Fibroblast of skin of back (primary cell): Measurements from ENCODE around the gene UBN2.
"Not testable (repeated sequence)": the region's sequence is repeated elsewhere in the genome, so short reads cannot be mapped to it uniquely, and the experiment has no call there.

Experiments used
- DNase-seq: peaks from one replicate; pipeline ENCODE4 v3.0.0-alpha.2; 2013

UBN2 gene

DNA sequence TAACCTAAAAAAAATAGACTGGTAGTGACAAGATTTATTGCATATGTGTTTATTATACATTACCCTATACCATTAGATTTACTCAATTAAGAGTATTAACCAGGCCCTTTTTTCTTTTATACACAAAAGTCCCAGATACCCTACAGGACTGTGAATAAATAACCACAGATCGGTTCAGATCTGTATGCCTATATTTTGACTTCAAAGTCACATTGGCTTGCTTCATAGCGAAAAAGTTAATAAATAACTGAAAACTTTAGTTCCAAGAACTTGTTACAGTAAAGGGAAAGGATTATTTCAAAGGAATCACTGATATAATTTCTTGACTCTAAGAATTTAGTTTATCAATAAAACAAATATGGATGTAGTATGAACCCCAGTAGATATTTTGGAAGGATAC, 68.3 kb downstream of the UBN2 start:
- no peak for DNase-seq

DNA sequence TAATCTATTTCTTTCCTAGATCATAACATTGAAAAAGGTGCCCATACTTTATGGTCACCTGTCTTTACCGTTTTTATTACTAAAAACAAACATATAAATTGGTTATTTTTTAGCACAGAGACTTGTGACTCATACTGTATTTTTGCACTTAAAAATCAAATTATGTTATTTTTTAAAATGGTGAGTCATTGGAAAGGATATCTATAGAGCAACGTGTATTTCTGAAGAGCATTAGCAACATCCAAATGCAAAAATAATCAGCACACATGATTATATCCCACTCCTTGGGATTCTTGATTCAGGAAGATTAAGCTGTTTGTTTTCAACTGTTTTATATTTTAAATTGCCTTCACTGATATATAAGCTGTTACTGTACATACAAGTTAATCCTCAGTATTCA, 69.4 kb downstream of the UBN2 start:
- DNase-seq, result peak; percentile 15

DNA sequence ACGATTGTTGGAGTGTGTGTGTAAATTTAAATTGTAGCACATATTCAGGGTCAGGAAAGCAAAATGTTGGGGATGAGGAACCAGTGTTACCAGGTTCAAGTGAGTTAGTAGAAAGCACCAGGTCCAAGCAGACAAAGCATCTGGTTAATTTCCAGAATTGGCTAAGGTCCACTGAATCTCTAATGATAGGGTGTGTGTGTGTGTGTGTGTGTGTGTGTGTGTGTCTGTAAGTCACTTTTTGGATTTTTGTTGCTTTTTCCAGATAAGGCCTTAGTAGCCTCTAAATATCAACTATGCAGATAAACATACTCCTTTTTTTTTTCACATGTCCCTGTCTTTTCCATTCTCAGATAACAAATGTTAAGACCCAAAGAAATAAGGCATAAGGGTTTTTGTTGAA, 73.5 kb downstream of the UBN2 start:
- no peak for DNase-seq

DNA sequence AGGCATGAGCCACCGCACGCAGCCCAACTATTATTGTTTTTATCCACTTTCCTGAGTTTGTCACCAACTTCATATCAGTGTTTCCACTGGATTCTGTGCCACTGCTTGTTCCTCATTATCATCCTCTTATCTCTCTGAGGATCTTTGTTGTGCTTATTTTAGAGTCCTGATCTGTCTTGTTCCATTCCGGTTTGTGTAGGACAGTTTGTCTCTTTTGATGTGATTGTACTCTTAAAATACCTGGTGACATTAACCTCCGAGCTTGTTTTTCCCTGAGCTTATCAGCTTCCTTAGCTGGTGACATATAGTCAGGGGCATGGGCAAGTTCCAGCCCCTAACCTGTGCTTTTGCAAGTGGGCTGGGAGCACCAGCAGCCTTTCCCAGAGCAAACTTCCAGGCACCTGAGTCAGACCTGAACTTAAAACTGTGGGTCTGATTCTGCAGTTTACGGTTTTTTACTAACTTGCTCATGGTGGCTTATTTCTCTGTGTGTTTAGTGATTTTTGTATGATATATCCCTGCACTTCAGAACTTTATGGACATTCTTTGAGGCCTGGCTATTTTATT, 87.0 kb downstream of the UBN2 start:
- DNase-seq, result no peak

DNA sequence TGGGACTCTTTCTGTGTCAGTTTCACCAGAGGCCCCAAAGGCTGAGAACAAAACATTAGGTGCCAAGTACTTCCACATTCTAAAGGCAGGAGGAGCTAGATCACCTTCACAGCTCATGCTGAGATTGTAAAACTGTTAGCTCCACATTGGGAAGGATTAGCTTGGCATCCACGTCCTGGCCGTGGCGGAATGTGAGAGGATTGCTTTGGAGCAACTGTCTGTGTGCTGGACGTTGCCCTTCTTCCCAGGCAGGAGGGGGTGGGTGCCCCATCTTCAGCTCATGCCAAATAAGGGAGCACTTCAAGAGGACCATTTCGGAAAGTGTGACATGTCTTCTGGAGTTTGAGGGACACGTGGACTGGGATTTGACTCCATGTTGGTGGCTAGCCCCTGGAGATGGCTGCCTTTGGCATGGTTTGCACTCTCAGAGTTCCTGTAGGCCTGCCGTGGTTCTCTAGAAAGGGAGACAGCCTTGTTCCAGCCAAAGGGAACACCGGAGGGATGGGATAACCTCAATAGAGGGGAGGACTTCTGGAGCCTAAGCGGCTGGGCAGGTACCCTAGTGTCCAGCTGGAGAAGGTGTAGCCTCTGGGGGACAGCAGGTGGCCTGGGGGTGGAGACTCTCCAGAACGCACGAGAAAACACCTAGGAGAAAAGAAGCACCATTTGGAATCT, 90.2 kb downstream of the UBN2 start:
- peak; percentile 14 for DNase-seq

DNA sequence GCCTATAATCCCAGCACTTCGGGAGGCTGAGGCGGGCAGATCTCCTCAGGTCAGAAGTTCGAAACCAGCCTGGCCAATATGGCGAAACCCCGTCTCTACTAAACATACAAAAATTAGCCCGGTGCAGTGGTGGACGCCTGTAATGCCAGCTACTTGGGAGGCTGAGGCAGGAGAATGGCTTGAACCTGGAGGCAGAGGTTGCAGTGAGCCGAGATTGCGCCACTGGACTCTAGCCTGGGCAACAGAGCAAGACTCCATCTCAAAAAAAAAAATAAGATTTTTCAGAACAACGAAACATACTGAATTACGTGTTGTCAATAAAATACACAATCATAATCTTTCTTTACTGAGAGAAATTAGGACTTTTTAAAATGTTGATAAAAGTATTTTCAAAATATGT, 93.7 kb downstream of the UBN2 start:
- not testable (repeated sequence) for DNase-seq

DNA sequence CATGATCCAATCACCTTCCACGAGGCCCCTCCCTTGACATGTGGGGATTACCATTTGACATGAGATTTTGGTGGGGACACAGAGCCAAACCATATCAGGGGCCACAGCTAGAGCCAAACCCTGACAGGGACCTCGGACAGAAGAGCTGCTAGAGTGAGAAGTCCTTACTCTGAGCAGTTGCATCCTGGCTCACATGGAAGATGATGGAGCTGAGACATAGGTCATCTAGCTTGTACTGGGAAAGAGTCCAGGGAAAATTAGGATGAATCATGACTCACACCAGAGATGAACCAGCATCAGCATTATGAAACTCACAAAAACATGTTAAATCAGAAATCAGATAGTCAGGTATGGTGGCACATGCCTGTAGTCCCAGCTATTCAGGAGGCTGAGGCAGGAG, 97.3 kb downstream of the UBN2 start:
- DNase-seq, result peak; percentile 71

DNA sequence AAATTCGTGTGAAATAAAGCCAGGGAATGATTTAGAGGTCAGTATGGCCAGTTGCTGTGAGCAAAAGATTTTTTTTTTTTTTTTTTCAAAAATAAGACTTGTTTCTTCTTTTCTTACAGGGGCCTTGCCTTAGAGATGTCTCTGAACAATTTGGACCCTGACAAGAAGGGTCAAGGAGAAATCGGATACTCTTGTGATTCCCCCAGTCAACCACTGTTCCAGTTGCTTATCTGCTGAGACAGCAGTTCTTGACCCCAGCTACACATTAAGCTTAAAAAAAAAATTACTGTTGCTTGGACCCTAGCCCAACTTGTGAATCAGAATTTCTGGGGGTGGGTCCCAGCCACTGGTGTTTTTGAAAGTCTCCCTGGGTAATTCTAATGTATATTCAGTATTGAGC, 98.1 kb downstream of the UBN2 start:
- no peak for DNase-seq

DNA sequence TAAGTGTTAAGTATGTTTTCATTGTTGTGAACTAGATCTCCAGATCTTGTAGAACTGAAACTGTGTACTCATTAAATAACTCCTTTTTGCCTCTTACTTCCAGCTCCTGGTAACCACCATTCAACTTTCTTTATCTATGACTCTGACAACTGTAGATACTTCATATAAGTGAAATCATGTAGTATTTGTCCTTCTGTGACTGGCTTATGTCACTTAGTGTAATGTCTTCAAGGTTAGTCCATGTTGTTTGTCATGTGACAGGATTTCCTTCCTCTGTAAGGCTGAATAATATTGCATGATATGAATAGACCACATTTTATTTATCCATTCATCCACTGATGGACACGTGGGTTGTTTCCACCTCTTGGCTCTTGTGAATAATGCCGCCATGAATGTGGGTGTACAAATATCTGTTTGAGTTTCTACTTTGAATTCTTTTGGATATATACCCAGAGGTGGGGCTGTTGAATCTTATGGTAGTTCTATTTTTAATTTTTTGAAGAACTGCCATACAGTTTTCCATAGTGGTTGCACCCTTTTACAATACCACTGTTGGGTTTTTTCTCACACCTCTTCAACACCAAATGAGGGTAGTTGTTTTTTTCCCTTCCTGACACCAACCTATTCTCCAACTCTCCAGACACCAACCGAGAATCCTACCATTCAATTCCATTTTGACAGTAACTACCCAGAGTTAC, 99.4 kb downstream of the UBN2 start:
- DNase-seq, result no peak

DNA sequence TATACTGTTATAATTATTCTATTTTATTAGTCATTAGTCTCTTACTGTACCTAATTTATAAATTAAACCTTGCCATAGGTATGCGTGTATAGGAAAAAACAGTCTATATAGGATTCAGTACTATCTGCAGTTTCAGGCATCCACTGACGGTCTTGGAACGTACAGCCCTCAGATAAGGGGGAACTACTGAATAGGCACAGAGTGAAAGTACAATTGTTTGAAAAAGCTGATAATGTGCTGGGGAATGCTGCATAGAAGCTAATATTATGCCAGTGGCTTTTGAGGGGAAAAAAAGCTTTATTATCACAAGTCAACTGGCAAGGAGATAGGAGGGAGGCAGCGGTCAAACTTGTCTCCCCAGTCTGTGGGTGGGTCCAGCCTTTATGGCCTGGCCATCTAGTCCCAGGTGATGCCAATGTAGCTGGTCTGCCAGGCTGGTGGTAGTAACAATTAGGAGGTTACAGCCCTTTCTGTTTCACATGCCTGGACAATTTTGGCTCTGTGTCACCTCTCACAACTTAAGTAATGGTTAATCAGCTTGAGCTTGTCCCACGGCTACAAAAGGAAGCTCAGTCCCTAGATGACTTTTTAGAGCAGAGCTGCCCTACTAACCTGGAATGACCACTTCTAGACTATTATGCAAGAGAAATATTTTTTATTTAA, 101.8 kb downstream of the UBN2 start:
- DNase-seq, result no peak

DNA sequence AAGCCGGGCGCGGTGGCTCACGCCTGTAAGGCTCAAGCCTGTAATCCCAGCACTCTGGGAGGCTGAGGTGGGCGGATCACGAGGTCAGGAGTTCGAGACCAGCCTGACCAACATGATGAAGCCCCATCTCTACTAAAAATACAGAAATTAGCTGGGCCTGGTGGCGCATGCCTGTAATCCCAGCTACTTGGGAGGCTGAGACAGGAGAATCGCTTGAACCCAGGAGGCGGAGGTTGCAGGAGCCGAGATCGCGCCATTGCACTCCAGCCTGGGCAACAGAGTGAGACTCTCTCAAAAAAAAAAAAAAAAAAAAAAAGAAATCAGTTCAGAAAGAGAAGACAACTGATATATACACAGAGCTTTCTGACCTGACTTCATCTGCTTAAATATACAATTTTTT, 102.4 kb downstream of the UBN2 start:
- not testable (repeated sequence) for DNase-seq

DNA sequence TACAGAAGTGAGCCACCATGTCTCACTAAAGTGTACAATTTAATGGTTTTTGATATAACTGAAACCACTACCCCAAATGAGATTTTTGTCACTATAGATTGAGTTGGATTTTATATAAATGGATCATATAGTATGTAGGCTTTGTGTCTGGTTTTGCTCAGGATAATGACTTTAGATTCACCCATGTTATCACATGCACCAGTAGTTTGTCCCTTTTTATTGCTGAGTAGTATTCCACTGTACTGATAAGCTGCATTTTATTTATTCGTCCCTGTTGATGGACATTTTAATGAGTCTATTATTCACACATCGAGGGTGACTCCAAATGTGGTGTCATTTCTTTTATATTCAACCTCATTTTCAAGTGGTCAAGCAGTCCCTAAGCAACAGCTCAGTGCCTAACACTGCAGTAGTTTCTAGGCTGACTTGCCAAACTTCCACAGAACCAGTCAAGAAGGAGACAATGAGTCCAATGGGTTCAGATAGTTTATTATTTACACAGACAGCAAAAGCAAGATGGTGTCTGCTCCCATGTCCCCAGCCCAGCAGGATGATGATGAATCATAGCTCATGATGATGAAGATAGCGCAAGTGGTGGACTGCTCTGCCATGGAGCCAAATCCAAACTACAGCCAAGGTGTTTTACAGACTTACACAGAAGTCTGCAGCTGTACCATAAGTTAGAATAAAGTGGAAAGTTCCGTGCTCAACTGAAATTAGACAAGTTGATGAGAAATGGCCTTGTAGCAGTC, 103.5 kb downstream of the UBN2 start:
- DNase-seq, result no peak

DNA sequence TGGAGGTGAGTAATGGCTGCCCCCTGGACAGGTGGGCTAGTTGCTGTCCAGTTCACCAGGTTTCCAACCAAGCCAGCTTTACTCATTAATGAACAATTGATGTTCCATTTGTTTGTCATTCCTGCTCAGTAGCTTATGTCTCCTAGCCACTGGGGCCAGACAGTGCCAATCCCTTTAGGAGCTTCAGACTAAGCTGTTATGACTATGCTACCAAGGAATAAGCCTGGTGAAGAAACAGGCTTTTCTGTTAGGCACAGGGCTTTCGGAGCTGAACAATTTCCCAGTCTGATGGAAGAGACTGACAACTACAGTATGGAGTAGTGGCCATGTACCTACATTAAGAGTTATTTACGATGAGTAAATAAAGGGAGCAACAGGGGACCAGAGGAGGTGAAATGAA, 108.0 kb downstream of the UBN2 start:
- DNase-seq, result no peak

DNA sequence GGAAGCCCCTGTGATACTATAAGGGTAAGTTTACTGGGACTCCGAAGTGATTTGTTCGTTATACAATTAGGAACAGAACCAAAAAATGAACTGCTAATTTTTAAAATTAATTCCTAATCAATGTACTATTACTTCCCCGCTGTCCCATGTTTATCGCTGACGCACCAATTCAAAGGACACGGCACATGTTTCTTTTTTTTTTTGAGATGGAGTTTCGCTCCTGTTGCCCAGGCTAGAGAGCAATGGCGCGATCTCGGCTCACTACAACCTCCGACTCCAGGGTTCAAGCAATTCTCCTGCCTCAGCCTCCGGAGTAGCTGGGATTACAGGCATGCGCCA, 108.6 kb downstream of the UBN2 start:
- DNase-seq, result no peak

DNA sequence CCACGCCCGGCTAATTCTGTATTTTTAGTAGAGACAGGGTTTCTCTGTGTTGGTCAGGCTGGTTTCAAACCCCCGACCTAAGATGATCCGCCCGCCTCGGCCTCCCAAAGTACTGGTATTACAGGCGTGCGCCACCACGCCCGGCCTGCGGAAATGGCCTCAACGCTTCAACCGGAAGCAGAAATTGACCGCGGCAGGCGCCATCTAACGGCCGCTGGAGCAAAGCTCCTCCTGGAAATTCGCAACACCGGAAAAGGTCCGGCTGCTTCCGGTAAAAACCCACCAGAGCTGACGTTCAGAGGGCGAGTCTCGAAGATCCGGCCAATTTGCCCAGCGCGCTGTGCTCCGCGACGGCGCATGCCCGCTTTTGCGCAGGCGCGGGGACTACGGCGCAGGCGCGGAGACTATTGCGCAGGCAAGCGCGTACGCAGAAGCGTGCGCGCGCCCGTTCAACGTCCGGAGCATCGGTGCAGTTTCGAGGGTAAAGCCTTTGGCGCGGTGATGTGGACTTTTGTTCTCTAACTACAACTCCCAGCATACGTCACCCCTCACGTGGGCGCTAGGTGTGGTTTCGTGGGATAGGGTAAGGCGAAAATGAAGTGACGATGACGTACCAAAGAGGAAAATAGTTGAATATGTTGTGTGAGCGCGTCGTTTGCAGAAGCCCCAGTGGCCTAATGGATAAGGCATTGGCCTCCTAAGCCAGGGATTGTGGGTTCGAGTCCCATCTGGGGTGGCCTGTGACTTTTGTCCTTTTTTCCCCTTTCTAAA, 109.2 kb downstream of the UBN2 start:
- peak; percentile 100 for DNase-seq

DNA sequence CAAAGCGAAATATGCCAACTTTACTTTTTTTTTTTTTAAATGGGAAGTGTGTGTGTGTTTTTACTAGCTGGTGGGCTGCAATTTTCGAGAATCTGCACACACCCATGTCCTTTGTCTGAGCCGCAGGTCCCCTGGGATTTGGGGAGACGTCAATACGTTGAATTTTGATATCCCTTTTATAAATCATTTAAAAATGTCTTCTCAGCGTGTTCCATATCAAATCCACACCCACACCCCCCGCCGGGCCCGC, 109.7 kb downstream of the UBN2 start:
- no peak for DNase-seq

DNA sequence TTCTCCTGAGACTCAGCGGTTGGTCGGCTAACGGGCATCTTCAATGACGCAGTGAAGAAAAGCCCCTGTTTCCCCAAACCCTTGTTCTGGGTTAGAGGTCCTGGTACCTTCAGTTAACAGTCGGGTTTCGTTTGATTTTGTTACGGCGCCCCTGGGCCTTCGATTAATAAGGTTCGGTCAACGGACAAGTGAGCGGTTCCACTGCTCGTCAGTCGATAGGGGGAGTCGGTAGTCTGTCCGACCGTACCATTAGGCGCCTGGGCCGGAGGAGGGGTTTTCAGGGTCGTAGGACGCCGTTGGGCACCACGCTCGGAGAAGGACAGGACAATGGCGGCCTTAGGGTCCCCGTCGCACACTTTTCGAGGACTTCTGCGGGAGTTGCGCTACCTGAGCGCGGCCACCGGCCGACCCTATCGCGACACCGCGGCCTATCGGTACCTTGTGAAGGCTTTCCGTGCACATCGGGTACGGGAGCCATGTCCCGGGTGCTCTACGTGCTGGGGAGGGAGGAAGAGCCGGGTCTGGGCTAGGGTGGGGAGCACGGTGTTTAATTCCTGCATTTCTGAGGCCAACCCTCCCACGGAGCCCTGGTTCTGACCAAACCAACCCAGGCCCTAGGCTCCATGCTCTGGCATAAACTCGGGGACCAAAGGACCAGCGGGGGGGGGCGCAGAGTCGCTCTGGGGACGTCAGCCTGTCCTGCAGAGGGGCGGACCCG, 110.2 kb downstream of the UBN2 start, which contains the start of gene FMC1:
Gene FMC1, plus strand, starts transcription at position 280 of the 718 bp plus-strand sequence. Its CDS starts 48 bp downstream, at position 328.
- peak; percentile 94 for DNase-seq

DNA sequence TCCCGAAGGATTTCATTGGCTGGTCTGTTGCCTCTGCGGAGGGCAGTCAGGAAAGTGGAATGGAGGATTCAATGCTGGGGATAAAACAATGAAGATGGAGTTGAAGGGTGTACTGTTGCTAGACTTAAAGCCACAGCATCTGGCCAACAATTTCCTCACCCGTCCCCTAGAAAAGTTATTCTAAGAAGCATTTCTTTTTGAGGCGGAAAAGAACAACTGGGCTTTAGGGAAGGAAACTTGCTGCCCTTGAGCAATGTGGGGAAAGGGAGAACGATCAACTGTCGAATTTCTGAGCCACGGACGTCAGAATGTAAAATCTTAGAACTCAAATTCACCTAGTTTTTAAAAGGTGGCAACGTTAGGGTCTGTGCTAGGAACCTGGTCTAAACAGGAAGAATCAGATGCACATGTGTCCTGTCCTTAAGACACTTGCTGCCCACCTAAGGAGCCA, 110.8 kb downstream of the UBN2 start:
- no peak for DNase-seq

DNA sequence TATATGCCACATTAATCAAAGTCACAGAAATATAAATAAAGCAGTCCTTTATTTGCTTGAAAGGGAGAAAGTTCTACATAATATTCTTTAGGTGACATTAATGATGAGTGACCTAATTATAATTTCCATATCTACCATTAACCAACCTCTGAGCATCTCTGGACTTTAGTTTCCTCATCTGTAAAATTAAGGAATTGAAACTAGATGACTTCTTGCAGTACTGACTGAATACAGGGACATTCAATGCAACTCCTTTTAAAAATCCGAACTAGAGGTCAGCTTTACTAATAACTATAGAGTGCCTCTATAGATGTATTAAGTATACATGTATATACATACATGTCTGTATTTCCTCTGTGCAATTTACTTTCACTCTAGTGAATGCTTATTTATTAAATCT, 114.0 kb downstream of the UBN2 start:
- no peak for DNase-seq

DNA sequence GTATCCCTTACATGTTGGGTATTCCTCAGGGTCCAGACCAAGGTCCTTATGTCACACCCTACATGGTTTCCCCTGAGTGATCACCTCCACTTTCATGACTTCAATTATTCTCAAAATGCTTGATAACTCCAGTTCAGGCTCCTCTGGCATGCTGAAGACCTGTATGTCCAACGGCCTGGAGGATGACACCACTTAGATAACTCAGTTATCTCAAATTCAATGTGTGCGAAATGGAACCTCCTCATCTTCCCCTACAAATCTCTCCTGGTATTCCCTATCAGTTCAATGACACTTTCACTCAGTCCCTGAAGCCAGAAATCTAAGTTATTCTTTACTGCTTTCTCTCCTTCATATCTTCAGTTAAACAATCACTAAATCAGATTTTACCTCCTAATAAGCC, 120.0 kb downstream of the UBN2 start:
- DNase-seq, result no peak

DNA sequence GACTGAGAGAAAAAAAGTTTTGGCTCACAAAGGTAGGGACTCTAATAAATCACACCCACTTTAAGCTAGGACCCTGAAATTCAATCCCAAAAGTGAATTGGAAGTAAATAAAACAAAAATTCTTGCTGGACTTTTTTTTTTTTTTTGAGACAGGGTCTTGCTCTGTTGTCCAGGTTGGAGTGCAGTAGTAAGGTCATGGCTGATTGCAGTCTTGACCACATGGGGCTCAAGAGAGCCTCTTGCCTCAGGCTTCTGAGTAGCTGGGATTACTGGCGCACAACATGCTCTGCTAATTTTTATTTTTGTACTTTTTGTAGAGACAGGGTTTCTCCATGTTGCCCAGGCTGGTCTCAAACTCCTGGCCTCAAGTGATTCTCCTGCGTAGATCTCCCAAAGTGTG, 123.7 kb downstream of the UBN2 start:
- no peak for DNase-seq

DNA sequence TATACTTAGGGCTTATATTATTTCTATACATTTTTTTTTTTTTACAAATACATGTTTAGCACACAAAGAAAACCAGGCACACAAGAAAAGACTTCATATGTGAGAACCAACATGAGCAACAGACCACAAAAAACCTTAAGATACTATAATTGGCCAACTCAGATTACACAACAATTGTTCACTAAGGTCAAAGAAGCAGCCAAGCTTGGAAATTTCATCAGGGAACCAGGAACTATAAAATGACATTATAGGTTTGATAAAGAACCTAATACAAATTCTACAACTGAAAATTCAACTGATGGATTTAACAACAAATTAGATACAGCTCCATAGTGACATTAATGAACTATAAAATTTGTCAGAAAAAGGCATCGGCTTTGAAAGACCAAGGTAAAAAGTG, 124.3 kb downstream of the UBN2 start:
- DNase-seq, result no peak
